ENCODE measurements around the gene KCNJ11.

- TF ChIP-seq CTCF (IDR thresholded peaks at IDR 0.05) = no peak
- no peak for TF ChIP-seq POLR2A (IDR thresholded peaks at IDR 0.05)
- no peak for TF ChIP-seq POLR2AphosphoS5 (IDR thresholded peaks at IDR 0.05; ENCODE audit: insufficient read depth in 1 of 2, low read depth in 1 of 2)
These were observed 30.1 kb upstream of the KCNJ11 start for GRCh38 chr11:17418444-17419081.

All from vagina (tissue), 2 donors.